Left ventricle myocardium superior (tissue), 1 donor: ENCODE results near the gene NPAS3. TPM values are rescaled to one million over a fixed set of nuclear protein-coding genes. Genes with fewer than 3 reads are reported as not detected.

Experiments
- ATAC-seq: fragments of 200-7000 bp; cut with Tn5 transposase; one replicate; pipeline ENCODE4 v1.9.1; 2020; ENCODE audit warnings: mild to moderate bottlenecking, moderate library complexity
- DNase-seq: peaks from one replicate; pipeline ENCODE4 v3.0.0-alpha.2; 2020
- intact Hi-C: fragments of 100-400 bp; cut with micrococcal nuclease; formaldehyde crosslinking; loops from one replicate; pipeline ENCODE4 v1.11.0; 2022
- total RNA-seq: library from RNA; stranded (reverse); fragmentation: NEBNext Ultra II Directional; extraction: Animal tissue kit (Norgen Biotek cat#: 25700); gene quantifications from one replicate; pipeline ENCODE4 v1.2.1, GENCODE V29; 2021
- donor health status: DM: no; HTN: yes; CAD: no; lungs with severe emphysema.

The NPAS3 gene
- total RNA-seq, 1 donor from 2014 or later, result 1.1 TPM

- no peak for ATAC-seq
Observed at GRCh38 chr14:33218026-33218425, 279.3 kb downstream of the NPAS3 start.

GRCh38 chr14:33219957-33220356 lies 281.3 kb downstream of the NPAS3 start:
- intact Hi-C loops, result no loop called here
- no peak for ATAC-seq
- DNase-seq, result no peak

More at GRCh38 chr14:33218026-33218425, 279.3 kb downstream of the NPAS3 start:
- intact Hi-C loops, result no loop called here
- DNase-seq, result no peak

- ATAC-seq (no peak), DNase-seq (no peak)
- intact Hi-C loops, result no loop called here
Observed at GRCh38 chr14:33229269-33229929, 290.7 kb downstream of the NPAS3 start.

GRCh38 chr14:33230021-33230420 lies 291.3 kb downstream of the NPAS3 start:
- DNase-seq (no peak), ATAC-seq (no peak)
- intact Hi-C loops, result no loop called here

- no peak for DNase-seq
- intact Hi-C loops, result no loop called here
- ATAC-seq, result no peak
Observed at GRCh38 chr14:33232031-33232430, 293.4 kb downstream of the NPAS3 start.

- intact Hi-C loops, result no loop called here
Observed at GRCh38 chr14:33237115-33237740, 298.5 kb downstream of the NPAS3 start.

GRCh38 chr14:33239465-33239864 lies 300.8 kb downstream of the NPAS3 start:
- intact Hi-C loops, result no loop called here
- ATAC-seq (no peak), DNase-seq (no peak)

More at GRCh38 chr14:33237115-33237740, 298.5 kb downstream of the NPAS3 start:
- ATAC-seq, result no peak
- DNase-seq, result no peak

GRCh38 chr14:33240466-33240865 lies 301.8 kb downstream of the NPAS3 start:
- intact Hi-C loops, result no loop called here
- ATAC-seq (peak; percentile 46), DNase-seq (no peak)

- DNase-seq (no peak), ATAC-seq (no peak)
- intact Hi-C loops, result no loop called here
Observed at GRCh38 chr14:33241331-33241730, 302.7 kb downstream of the NPAS3 start.

- DNase-seq (no peak), ATAC-seq (no peak)
- intact Hi-C loops, result no loop called here
Observed at GRCh38 chr14:33249233-33249820, 310.6 kb downstream of the NPAS3 start.

GRCh38 chr14:33250963-33251362 lies 312.3 kb downstream of the NPAS3 start:
- ATAC-seq (no peak), DNase-seq (no peak)
- intact Hi-C loops, result no loop called here

GRCh38 chr14:33254342-33254741 lies 315.7 kb downstream of the NPAS3 start:
- intact Hi-C loops, result no loop called here
- DNase-seq (no peak), ATAC-seq (no peak)

GRCh38 chr14:33254861-33255395 lies 316.2 kb downstream of the NPAS3 start:
- intact Hi-C loops, result no loop called here
- no peak for DNase-seq
- ATAC-seq, result no peak

GRCh38 chr14:33257796-33258195 lies 319.1 kb downstream of the NPAS3 start:
- no peak for DNase-seq
- no peak for ATAC-seq
- intact Hi-C loops, result no loop called here

GRCh38 chr14:33259764-33260163 lies 321.1 kb downstream of the NPAS3 start:
- intact Hi-C loops, result no loop called here
- DNase-seq (no peak), ATAC-seq (no peak)

GRCh38 chr14:33271216-33271615 lies 332.5 kb downstream of the NPAS3 start:
- intact Hi-C loops, result no loop called here
- DNase-seq, result no peak
- ATAC-seq, result no peak

GRCh38 chr14:33271891-33272290 lies 333.2 kb downstream of the NPAS3 start:
- ATAC-seq, result no peak
- no peak for DNase-seq
- intact Hi-C loops, result no loop called here

GRCh38 chr14:33273978-33274377 lies 335.3 kb downstream of the NPAS3 start:
- DNase-seq, result no peak
- intact Hi-C loops, result no loop called here
- no peak for ATAC-seq

- intact Hi-C loops, result no loop called here
- ATAC-seq (no peak), DNase-seq (no peak)
Observed at GRCh38 chr14:33275879-33276278, 337.2 kb downstream of the NPAS3 start.

- ATAC-seq, result no peak
- intact Hi-C loops, result no loop called here
Observed at GRCh38 chr14:33279865-33280264, 341.2 kb downstream of the NPAS3 start.

More at GRCh38 chr14:33279865-33280264, 341.2 kb downstream of the NPAS3 start:
- DNase-seq, result no peak
